Measurements from ENCODE around the gene ADAMTS6.

- TF ChIP-seq CTCF (IDR thresholded peaks at IDR 0.05; ENCODE audit: poor library complexity) (no peak), EZH2 (IDR thresholded peaks at IDR 0.05; ENCODE audit: borderline replicate concordance) (no peak)
These were observed 349.3 kb downstream of the ADAMTS6 start for GRCh38 chr5:65132386-65132785.

All from hepatocyte (in vitro differentiated cells).